Glutamatergic neuron (in vitro differentiated cells): ENCODE measurements around the gene CAT. TPM values are rescaled to one million over a fixed set of nuclear protein-coding genes. Genes with fewer than 3 reads are reported as not detected.

Experiments
- DNase-seq: peaks from one replicate; pipeline ENCODE4 v3.0.0; 2022
- H3K27ac Mint-ChIP-seq: one replicate; pipeline ENCODE4 v1.8.0; 2020; ENCODE audit warnings: mild to moderate bottlenecking, mixed read lengths, inconsistent platforms; ENCODE audit not compliant: unreplicated experiment
- H3K27me3 Mint-ChIP-seq: one replicate; pipeline ENCODE4 v1.8.0; 2020; ENCODE audit warnings: mild to moderate bottlenecking, moderate library complexity, mixed read lengths, inconsistent platforms; ENCODE audit not compliant: unreplicated experiment
- H3K36me3 Mint-ChIP-seq: one replicate; pipeline ENCODE4 v1.8.0; 2020; ENCODE audit warnings: mild to moderate bottlenecking, mixed read lengths, inconsistent platforms; ENCODE audit not compliant: unreplicated experiment
- H3K4me1 Mint-ChIP-seq: one replicate; pipeline ENCODE4 v1.8.0; 2020; ENCODE audit warnings: mild to moderate bottlenecking, low read depth, mixed read lengths, inconsistent platforms; ENCODE audit not compliant: unreplicated experiment
- H3K4me3 Mint-ChIP-seq: one replicate; pipeline ENCODE4 v1.8.0; 2020; ENCODE audit warnings: mild to moderate bottlenecking, mixed read lengths, inconsistent platforms; ENCODE audit not compliant: unreplicated experiment
- H3K9me3 Mint-ChIP-seq: one replicate; pipeline ENCODE4 v1.8.0; 2020; ENCODE audit warnings: mild to moderate bottlenecking, moderate library complexity, mixed read lengths, inconsistent platforms; ENCODE audit not compliant: unreplicated experiment
- total RNA-seq: library from RNA; stranded (reverse); fragmentation: NEBNext Ultra II Directional; extraction: Animal tissue kit (Norgen Biotek cat#: 25700); gene quantifications from one replicate; pipeline ENCODE4 v1.2.1, GENCODE V29; 2021; ENCODE audit not compliant: unreplicated experiment
- TF ChIP-seq, protein P1 (sequence below): fragments of 200-600 bp; sonication (generic); IDR thresholded peaks from one replicate; pipeline ENCODE4 v1.5.0; 2021; ENCODE audit not compliant: partially characterized antibody, unreplicated experiment

CAT gene
- total RNA-seq, 1 donor from 2014 or later: 22.9 TPM

DNA sequence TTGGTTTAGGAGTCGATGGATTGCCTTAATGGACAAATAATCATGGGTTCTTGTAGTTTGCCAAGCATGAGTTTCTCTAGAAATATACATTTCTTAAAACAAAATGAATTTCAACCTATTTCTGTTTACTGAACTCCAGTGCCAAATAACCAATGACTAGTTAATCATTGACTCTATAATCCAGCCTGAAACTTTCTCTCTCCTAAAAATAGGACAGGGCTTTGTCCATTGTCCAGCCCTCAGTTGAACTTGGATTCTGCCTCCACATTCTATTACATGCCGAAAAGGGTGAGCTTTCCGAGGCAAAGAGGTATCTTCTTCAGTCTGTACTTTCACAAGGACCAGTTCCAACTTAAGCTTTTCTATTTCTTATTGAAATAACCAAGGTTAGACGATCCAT is 23.2 kb upstream of the CAT start:
- H3K4me3 Mint-ChIP-seq: no peak overlapping the region
- H3K4me1 Mint-ChIP-seq: no peaks in the 10 kb centered on the region
- peaks cover 9% of the 10 kb centered on the region for H3K9me3 Mint-ChIP-seq
- peaks cover 12% of the 10 kb centered on the region for H3K36me3 Mint-ChIP-seq
- no peak for DNase-seq
- no peak overlapping the region for H3K27ac Mint-ChIP-seq
- no peaks in the 10 kb centered on the region for H3K27me3 Mint-ChIP-seq
- TF ChIP-seq, protein P1, sequence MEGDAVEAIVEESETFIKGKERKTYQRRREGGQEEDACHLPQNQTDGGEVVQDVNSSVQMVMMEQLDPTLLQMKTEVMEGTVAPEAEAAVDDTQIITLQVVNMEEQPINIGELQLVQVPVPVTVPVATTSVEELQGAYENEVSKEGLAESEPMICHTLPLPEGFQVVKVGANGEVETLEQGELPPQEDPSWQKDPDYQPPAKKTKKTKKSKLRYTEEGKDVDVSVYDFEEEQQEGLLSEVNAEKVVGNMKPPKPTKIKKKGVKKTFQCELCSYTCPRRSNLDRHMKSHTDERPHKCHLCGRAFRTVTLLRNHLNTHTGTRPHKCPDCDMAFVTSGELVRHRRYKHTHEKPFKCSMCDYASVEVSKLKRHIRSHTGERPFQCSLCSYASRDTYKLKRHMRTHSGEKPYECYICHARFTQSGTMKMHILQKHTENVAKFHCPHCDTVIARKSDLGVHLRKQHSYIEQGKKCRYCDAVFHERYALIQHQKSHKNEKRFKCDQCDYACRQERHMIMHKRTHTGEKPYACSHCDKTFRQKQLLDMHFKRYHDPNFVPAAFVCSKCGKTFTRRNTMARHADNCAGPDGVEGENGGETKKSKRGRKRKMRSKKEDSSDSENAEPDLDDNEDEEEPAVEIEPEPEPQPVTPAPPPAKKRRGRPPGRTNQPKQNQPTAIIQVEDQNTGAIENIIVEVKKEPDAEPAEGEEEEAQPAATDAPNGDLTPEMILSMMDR: no peak

DNA sequence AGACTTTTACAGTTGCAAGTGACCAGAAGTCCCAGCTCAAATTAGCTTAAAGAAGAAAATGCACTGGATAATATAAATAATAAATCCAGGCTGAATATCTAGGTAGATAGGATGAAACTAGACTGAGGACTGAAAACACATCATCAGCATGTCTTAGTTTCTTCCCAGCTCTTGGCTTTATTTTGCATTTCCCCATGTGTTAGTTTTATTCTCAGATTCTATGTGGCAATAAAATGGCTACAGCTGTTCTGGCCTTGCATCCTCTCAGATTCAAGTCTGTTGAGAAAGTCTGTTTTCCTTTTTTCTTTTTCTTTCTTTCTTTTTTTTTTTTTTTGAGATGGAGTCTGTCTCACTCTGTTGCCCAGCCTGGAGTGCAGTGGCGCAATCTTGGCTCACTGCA is 22.6 kb upstream of the CAT start:
- no peak for DNase-seq
- Mint-ChIP-seq H3K27ac (no peak overlapping the region), H3K36me3 (peaks cover 12% of the 10 kb centered on the region), H3K27me3 (no peaks in the 10 kb centered on the region), H3K9me3 (peaks cover 8% of the 10 kb centered on the region), H3K4me3 (no peak overlapping the region), H3K4me1 (no peaks in the 10 kb centered on the region)
- TF ChIP-seq, protein P1: no peak

DNA sequence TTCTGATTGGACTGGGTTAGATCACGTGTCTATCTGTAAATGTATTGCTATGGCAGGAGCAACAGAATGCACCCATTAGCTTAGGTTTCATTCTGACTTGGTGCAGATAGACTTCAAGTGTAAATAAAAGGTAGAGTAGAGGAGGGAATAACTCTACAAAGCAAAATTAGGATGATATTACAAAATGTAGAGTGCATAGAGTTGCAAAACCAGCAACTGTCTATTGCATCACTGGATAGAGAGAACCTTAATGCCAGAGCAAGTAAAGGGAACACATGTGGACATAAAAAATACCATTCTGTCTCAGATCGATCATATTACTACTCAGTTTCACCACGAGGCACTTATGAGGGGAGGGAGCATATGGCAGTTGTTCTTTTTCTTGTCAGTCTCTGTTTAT is 22.0 kb upstream of the CAT start:
- no peaks in the 10 kb centered on the region for H3K27me3 Mint-ChIP-seq
- H3K9me3 Mint-ChIP-seq: peaks cover 6% of the 10 kb centered on the region
- H3K4me3 Mint-ChIP-seq: no peak overlapping the region
- TF ChIP-seq, protein P1: no peak
- H3K36me3 Mint-ChIP-seq: peaks cover 12% of the 10 kb centered on the region
- H3K27ac Mint-ChIP-seq: no peak overlapping the region
- no peak for DNase-seq
- H3K4me1 Mint-ChIP-seq: no peaks in the 10 kb centered on the region

DNA sequence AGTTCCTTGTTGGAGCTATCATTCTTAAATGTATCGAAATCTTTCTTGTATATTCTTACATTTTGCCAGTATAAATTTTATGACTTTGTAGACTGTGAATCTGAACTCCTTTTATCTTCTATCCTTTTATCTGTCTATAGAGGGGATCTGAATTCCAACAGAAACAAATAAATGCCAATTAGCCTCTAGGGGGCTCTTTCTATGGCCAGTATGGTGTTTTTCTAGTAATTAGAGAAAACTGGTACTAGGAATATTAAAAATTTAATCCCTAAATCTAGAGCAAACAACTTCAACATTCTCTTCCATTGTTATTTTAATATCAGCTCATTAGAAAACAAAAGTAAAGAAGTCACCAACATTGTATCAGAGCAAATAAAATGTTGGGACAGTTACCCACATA is 21.5 kb upstream of the CAT start:
- Mint-ChIP-seq H3K27me3 (no peaks in the 10 kb centered on the region), H3K9me3 (peaks cover 6% of the 10 kb centered on the region), H3K36me3 (peaks cover 12% of the 10 kb centered on the region), H3K4me1 (no peaks in the 10 kb centered on the region), H3K4me3 (no peak overlapping the region), H3K27ac (no peak overlapping the region)
- TF ChIP-seq, protein P1: no peak
- DNase-seq: no peak

DNA sequence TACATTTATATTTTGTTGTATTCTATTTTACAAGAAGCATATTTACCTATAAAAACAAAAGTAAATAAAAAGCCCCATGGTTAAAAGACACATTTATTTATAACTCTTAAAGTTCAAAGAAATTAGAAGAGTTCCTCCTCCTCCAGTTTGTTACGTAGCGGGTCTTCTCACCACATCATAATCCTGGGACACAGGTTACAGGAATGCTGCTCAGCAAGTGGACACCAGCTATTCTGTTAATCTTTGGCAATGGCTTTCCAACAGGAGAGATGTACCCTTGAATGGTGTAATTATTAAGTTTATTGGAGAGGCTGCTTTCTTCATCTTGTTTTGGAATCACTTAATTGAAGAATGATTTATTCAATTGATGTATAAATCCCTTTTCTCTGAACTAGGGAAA is 19.6 kb upstream of the CAT start:
- DNase-seq: no peak
- Mint-ChIP-seq H3K4me1 (peaks cover 2% of the 10 kb centered on the region), H3K27ac (no peak overlapping the region)

More for the DNA sequence above, 19.6 kb upstream of the CAT start:
- Mint-ChIP-seq H3K4me3 (no peak overlapping the region), H3K36me3 (no peaks in the 10 kb centered on the region), H3K27me3 (no peaks in the 10 kb centered on the region), H3K9me3 (peaks cover 3% of the 10 kb centered on the region)
- TF ChIP-seq, protein P1: no peak
